Testis (tissue), 2 donors: ENCODE measurements around the gene SLC2A4.

Source experiments
- CTCF ChIP-seq, 3 experiments: fragments of 450-650 bp in 2 of 3; fragments of 200-600 bp in 1 of 3; sonication (generic) in 1 of 3; IDR thresholded peaks; one replicate each; pipeline ENCODE4 v1.5.1; 2016 to 2019; ENCODE audit warnings: antibody characterized with exemption in 3 of 3, mild to moderate bottlenecking in 2 of 3, moderate library complexity in 1 of 3
- POLR2A ChIP-seq: fragments of 450-650 bp; IDR thresholded peaks from one replicate; pipeline ENCODE4 v1.6.1; 2017; ENCODE audit warnings: antibody characterized with exemption, mild to moderate bottlenecking, moderate library complexity

GRCh38 chr17:7296189-7296861 lies 14.8 kb downstream of the SLC2A4 start:
- TF ChIP-seq CTCF (IDR thresholded peaks at IDR 0.05) = peak; percentile 96 to 97 (median 96)
- no peak for TF ChIP-seq POLR2A
